BLaER1 treated with 17β-estradiol and CSF1 and Interleukin-3, amounts not matched to agents 10 nM and 100 nM (cell line): ENCODE measurements around the gene KRT8.

ENCODE experiments used
- H3K27ac ChIP-seq, 11 experiments: shearing (Covaris generic); formaldehyde crosslinking; 2 replicates each; pipeline ENCODE4 v1.8.1; 2022
- H3K27me3 ChIP-seq, 11 experiments: shearing (Covaris generic); formaldehyde crosslinking; 2 replicates each; pipeline ENCODE4 v1.8.1; 2022
- H3K36me3 ChIP-seq, 11 experiments: shearing (Covaris generic); formaldehyde crosslinking; 2 replicates each; pipeline ENCODE4 v1.8.1; 2022
- H3K4me1 ChIP-seq, 10 experiments: shearing (Covaris generic); formaldehyde crosslinking; 2 replicates each; pipeline ENCODE4 v1.8.1; 2022
- H3K4me2 ChIP-seq, 11 experiments: shearing (Covaris generic); formaldehyde crosslinking; 2 replicates each; pipeline ENCODE4 v1.8.1; 2022
- H3K4me3 ChIP-seq, 10 experiments: shearing (Covaris generic); formaldehyde crosslinking; 2 replicates each; pipeline ENCODE4 v1.8.1; 2022
- H3K9ac ChIP-seq, 11 experiments: shearing (Covaris generic); formaldehyde crosslinking; 2 replicates each; pipeline ENCODE4 v1.8.1; 2022
- H3K9me3 ChIP-seq, 11 experiments: shearing (Covaris generic); formaldehyde crosslinking; replicated peaks in 1 of 11; 2 replicates each; pipeline ENCODE4 v1.8.1; 2022
- H4K20me1 ChIP-seq, 11 experiments: shearing (Covaris generic); formaldehyde crosslinking; 2 replicates each; pipeline ENCODE4 v1.8.1; 2022
- Cebpa-rat ChIP-seq, 11 experiments: shearing (Covaris generic); IDR thresholded peaks; 2 replicates each; pipeline ENCODE4 v1.8.1; 2022

KRT8 gene

DNA sequence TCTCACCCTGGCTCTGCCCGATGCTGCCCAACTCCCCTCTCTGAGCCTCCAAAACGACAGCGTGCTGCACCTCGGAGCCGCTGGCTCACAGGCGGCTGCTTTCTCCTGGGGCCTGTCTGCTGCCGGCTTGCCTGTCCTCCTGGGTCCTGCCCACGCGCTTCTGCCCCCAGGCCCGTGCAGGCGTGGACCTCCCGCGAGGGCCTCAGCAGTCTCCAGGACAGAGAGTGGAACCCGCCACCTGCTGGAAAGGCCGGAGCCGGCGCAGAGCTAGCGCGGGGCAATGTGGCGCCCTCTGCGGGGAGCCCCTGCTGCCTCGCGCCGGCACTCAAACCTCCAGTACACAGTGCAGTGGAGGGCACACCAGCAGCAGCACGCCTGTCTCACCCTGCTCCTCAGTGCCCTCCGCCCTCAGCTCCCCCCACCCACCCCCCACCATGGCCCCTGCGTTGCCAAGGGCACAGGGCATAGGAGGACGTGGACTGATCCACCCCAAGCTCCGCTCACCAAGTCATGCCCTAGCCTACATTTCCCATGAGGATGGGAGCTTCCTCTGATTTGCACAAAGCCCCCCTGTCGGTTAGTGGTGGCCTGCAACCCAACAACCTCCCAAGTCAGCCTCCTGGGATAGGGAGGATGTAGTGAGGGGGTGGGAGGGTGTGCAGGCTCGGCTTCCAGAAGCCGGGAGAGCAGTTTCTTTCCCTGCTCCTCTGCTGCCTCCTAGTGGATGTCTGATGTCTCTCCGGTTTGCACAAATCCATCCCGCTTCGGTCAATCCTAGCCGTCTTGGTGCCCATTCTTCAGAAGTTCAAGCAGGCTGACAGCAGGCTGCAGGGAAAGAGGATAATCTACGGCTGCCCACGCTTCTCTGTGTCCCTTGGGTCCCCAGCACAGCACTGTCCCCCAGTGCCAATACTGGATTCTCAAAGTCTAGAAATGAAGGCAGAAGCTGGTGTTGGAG lies 25.2 kb downstream of the KRT8 start:
- Histone ChIP-seq H3K4me1 (peaks cover 10 to 49% (median 40%) of the 10 kb centered on the region in 10 experiments), H3K27ac (0 out of 22 replicates have a peak overlapping the region, but pooled peaks of 1 of the 11 experiments have one; percentile 11), H3K9me3 (no peaks in the 10 kb centered on the region), H3K36me3 (no peaks in the 10 kb centered on the region), H4K20me1 (no peaks in the 10 kb centered on the region), H3K4me3 (peak overlapping the region in 7 of 10 experiments; percentile 15 to 53 (median 43); a peak in 11 of 20 replicates), H3K4me2 (peak overlapping the region; percentile 64 to 89 (median 71)), H3K27me3 (no peaks in the 10 kb centered on the region), H3K9ac (peak overlapping the region in 8 of 11 experiments; percentile 19 to 53 (median 34); a peak in 9 of 22 replicates)
- no peak for TF ChIP-seq Cebpa-rat (IDR thresholded peaks at IDR 0.05)

DNA sequence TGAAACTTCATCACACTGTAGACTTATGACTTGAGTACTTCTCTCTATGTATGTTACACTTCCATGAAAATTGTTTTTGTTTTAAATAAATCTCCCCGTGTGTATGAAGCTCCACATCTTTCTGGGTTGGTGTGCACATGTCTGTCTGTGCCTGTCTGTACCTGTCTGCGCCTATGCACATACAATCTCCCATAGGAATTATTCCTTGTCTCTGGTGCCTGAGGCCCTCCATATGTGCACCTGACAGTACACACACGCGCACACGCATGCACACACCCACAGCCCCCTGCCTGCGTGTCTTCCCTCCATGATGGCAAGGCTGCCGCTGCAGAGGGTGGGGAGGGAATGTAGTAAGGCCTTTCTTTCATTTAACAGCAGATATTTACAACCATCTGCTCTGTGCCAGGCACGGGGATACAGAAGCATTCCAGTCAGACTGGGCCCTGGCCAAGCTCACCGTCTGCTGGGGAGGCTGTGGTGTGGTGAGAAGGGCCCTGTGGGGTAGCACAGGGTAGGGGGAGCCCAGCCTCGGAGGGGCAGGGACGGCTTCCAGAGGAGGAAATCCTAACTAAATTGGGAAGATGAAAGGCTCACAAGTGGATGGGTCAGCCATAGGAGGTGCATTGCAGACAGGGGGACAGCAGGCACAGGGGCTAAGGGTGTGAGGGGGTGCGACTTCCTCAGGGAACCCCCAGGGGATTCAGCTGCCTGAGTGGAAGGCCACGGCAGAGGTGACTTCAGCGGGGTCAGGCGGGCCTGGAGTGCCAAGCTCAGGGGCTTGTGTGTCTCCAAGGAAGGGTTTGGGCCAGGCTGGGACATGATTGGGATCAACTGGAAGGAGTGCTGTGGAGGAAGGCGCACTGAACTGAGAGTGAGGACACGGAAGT lies 26.1 kb downstream of the KRT8 start:
- no peak for TF ChIP-seq Cebpa-rat (IDR thresholded peaks at IDR 0.05)
- H4K20me1 ChIP-seq, result no peaks in the 10 kb centered on the region
- H3K4me3 ChIP-seq, result no peak overlapping the region
- H3K9ac ChIP-seq, result peak overlapping the region in 8 of 11 experiments; percentile 7 to 53 (median 34); a peak in 7 of 22 replicates
- no peaks in the 10 kb centered on the region for H3K27me3 ChIP-seq
- H3K9me3 ChIP-seq, result no peaks in the 10 kb centered on the region
- H3K4me2 ChIP-seq, result peak overlapping the region; percentile 54 to 89 (median 68); a peak in 21 of 22 replicates
- H3K36me3 ChIP-seq, result no peaks in the 10 kb centered on the region
- 0 out of 22 replicates have a peak overlapping the region, but pooled peaks of 1 of the 11 experiments have one; percentile 11 for H3K27ac ChIP-seq
- H3K4me1 ChIP-seq, result peaks cover 18 to 59% (median 46%) of the 10 kb centered on the region in 10 experiments

DNA sequence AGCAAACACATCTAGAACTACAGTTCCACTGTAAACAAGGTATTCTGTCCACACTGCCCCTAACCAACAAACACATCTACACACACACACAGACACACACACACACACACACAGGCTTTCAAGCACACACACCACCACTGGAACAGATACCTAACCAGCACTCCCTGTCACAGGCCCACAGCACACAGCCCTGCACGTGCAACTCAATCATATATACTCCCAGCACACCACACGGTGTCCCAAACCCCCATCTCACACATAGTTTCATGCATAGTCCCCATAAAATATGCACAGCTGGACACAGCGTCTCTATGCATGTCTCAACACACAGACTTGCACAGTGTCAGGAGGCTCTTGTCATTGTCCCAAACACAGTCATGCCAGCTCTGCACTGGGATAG lies 27.6 kb downstream of the KRT8 start:
- no peaks in the 10 kb centered on the region for H3K27me3 ChIP-seq
- H3K4me2 ChIP-seq, result no peak overlapping the region
- H3K9ac ChIP-seq, result no peak overlapping the region
- H4K20me1 ChIP-seq, result no peaks in the 10 kb centered on the region
- H3K36me3 ChIP-seq, result no peaks in the 10 kb centered on the region
- TF ChIP-seq Cebpa-rat (IDR thresholded peaks at IDR 0.05), result no peak
- peaks cover 33 to 67% (median 51%) of the 10 kb centered on the region in 10 experiments for H3K4me1 ChIP-seq
- no peak overlapping the region for H3K27ac ChIP-seq
- H3K9me3 ChIP-seq, result no peaks in the 10 kb centered on the region
- no peak overlapping the region for H3K4me3 ChIP-seq

DNA sequence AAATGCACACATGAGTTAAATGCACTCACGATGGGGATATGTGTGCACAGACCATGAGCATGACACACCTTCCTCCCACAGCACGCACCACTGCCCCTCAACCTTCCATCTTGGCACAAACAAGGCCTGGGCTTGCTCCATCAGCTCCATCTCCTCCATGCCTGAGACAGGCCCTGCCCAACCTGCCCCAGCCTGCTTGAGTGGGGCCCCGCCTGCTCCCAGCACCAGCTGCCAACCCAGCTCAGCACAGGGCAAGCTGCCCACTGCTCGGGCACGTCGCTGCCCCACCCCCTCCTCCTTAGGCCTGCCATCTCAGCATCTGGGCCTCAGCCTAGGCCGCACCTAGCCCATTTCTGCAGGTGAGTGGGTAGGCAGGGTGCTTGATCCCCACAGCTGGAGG lies 28.5 kb downstream of the KRT8 start:
- Histone ChIP-seq H3K27me3 (no peaks in the 10 kb centered on the region), H3K9me3 (no peaks in the 10 kb centered on the region), H4K20me1 (no peaks in the 10 kb centered on the region), H3K4me2 (peak overlapping the region in 4 of 11 experiments; percentile 9 to 44 (median 32); a peak in 4 of 22 replicates), H3K27ac (no peak overlapping the region), H3K36me3 (no peaks in the 10 kb centered on the region), H3K9ac (no peak overlapping the region), H3K4me3 (no peak overlapping the region), H3K4me1 (peaks cover 42 to 74% (median 55%) of the 10 kb centered on the region in 10 experiments)
- no peak for TF ChIP-seq Cebpa-rat (IDR thresholded peaks at IDR 0.05)

DNA sequence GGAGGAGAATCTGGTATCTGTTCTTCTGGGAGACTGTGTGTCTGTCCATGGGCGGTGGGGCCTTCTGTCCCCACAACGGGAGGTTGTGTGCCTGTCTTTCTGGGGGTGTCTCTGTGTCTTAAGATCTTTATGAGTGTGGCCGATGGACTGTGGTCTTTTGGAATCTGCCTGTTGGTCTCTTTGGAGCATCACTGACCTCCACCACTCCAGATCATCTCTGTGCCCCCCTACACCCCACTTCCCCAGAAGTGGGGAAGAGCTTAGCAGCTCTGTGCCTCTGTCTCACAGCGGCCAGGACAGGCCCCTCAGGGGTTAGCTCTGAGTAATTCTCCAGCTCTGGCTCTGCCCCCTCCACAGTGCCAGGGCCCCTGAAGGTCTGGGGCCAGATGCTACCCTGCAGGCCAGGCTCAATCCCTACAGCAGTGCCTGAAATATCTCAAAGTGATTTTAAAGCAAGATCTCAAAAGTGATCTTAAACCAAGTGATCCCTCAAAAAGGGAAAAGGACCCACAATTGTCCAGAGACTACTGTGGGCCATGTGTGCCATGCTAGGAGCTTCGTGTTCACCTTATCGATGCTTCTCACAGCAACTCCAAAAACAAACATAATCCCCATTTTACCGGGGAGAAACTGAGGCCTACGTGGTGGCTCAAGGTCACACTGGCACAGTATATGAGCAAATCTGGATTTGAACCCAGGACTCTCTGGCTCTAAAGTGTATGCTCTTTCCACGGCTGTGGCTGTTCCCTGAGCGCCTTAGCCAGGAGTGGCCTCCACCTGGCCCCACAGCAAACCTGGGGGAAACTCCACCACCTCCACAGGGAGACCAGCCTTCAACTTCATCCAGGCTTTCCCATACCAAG lies 30.1 kb downstream of the KRT8 start:
- H3K4me3 ChIP-seq, result peak overlapping the region; percentile 47 to 71 (median 55)

DNA sequence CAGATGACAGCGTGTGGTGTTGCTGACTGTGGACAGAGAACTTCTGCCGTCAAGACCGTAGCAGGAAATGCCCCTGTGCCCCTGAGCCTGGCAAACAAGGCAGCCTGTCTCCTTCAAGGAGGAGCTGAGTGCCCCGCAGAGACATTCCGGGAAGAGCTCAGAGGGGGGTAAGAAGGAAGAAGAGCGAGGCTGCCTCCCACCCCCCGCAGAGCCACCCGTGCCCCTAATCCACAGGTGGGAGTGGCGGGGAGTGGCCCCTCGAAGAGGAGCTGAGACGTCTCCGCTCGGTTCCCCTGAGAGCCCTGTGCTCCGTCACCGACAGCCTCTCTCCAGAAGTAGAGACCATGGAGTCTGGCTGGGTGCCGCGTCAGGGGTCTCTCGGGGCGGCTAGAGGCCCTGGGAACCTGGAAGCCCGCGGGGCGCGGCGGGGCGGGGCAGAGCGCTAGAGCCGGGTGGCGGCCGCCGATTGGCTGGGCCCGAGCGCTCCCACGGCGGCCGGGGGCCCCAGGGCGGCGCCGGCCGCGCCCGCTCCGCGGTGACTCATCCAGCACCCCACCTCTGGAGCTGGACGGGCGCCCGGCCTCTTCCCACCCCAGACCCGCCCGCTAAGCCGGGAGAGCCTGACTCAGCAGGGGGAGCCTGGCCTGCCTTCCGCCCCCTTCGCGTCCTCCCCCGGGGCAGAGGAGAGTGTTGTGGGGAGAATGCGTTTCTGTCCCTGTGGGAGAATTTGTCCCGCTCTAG lies 30.9 kb downstream of the KRT8 start:
- H3K4me3 ChIP-seq, result peak overlapping the region; percentile 47 to 71 (median 55)
- H3K4me1 ChIP-seq, result peaks cover 34 to 89% (median 59%) of the 10 kb centered on the region in 10 experiments
- peak overlapping the region; percentile 66 to 94 (median 78) for H3K9ac ChIP-seq
- peak overlapping the region; percentile 74 to 98 (median 95) for H3K4me2 ChIP-seq
- no peaks in the 10 kb centered on the region for H3K36me3 ChIP-seq
- peak overlapping the region; percentile 59 to 97 (median 80) for H3K27ac ChIP-seq
- no peaks in the 10 kb centered on the region for H4K20me1 ChIP-seq
- no peaks in the 10 kb centered on the region for H3K9me3 ChIP-seq
- no peaks in the 10 kb centered on the region for H3K27me3 ChIP-seq
- TF ChIP-seq Cebpa-rat (IDR thresholded peaks at IDR 0.05), result no peak

More for the DNA sequence above, 30.1 kb downstream of the KRT8 start:
- peaks cover 39 to 86% (median 61%) of the 10 kb centered on the region in 10 experiments for H3K4me1 ChIP-seq
- H3K9ac ChIP-seq, result peak overlapping the region; percentile 66 to 94 (median 78)
- H3K36me3 ChIP-seq, result no peaks in the 10 kb centered on the region
- H3K4me2 ChIP-seq, result peak overlapping the region; percentile 74 to 98 (median 95)
- H3K9me3 ChIP-seq, result no peaks in the 10 kb centered on the region
- H3K27me3 ChIP-seq, result no peaks in the 10 kb centered on the region
- H4K20me1 ChIP-seq, result no peaks in the 10 kb centered on the region
- peak overlapping the region; percentile 59 to 97 (median 80); a peak in 21 of 22 replicates for H3K27ac ChIP-seq
- no peak for TF ChIP-seq Cebpa-rat (IDR thresholded peaks at IDR 0.05)

DNA sequence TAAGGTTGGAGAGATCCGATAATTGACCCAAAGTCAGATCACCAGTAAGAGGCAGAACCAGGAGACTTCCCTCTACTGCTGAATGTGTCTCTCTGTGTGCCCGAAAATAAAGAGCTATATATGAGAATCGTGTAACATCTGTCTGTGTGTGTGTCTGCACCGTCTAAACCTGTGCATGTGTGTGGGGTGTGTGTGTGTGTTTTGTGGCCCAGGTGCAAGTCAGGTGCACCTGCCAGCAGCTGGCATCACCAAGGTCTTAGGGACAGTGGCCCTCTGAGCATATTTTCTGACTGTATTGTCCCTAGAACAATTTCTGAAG lies 31.4 kb downstream of the KRT8 start:
- H3K9ac ChIP-seq, result peak overlapping the region in 10 of 11 experiments; percentile 66 to 94 (median 82); a peak in 19 of 22 replicates
- H3K4me1 ChIP-seq, result peaks cover 29 to 89% (median 59%) of the 10 kb centered on the region in 10 experiments
- peak overlapping the region in 10 of 11 experiments; percentile 59 to 97 (median 80); a peak in 18 of 22 replicates for H3K27ac ChIP-seq
- H3K9me3 ChIP-seq, result no peaks in the 10 kb centered on the region
- H4K20me1 ChIP-seq, result no peaks in the 10 kb centered on the region
- no peak for TF ChIP-seq Cebpa-rat (IDR thresholded peaks at IDR 0.05)
- no peaks in the 10 kb centered on the region for H3K36me3 ChIP-seq
- peak overlapping the region; percentile 74 to 98 (median 95) for H3K4me2 ChIP-seq
- H3K4me3 ChIP-seq, result peak overlapping the region in 8 of 10 experiments; percentile 47 to 71 (median 58); a peak in 15 of 20 replicates
- H3K27me3 ChIP-seq, result no peaks in the 10 kb centered on the region
